ENCODE measurements around the gene CLIC4.
"Not testable (repeated sequence)": the region's sequence is repeated elsewhere in the genome, so short reads cannot be mapped to it uniquely, and the experiment has no call there.

GRCh38 chr1:24698326-24698725 is 46.9 kb upstream of the CLIC4 start:
- not testable (repeated sequence) for TF ChIP-seq CTCF, POLR2A (IDR thresholded peaks at IDR 0.05)
